ENCODE data around the gene FHDC1.

FHDC1 gene

DNA sequence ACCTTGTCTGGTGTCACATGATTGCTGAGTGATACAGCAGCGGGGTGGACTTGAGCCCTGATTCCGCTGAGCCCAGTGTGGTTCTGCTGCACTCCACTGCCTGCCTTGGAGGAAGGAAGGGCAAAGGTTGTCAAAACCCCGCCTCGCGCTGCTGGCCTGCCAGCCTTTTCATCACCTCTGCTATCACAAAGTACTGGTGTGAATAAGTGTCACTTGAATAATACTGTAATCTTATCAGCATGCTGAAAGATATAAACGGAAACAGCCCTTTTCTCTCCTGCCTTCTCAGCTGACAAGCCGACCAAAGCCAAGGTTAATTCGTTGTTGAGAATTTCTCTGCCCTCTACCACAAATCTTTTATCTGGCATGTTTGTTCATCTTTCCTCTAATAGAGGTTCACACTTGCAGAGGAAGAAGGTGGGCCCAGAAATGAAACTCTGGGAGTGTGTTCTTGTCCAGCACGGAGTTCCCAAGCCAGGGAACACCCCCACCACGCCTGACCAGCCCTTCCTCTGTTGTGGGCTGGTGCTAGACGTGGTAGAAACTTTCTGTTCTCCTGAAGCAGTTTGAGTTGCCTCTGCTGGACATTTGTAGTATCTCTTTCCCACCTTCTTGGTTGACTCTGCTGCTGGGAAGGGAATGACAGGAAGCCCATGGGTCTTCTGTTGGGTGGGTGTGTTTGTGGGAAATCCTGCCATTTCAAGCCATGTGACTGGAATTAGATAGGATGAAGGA is 21.5 kb downstream of the FHDC1 start:
- H3K9me3 Mint-ChIP-seq, result no peaks in the 10 kb centered on the region
- H3K4me1 Mint-ChIP-seq (ENCODE audit: low read depth), result no peaks in the 10 kb centered on the region
- H3K27me3 Mint-ChIP-seq (ENCODE audit: low read depth), result peaks cover 17% of the 10 kb centered on the region
- H3K27ac Mint-ChIP-seq, result no peak overlapping the region
- no peak overlapping the region for H3K4me3 Mint-ChIP-seq
- no peaks in the 10 kb centered on the region for H3K36me3 Mint-ChIP-seq (ENCODE audit: low read depth)

DNA sequence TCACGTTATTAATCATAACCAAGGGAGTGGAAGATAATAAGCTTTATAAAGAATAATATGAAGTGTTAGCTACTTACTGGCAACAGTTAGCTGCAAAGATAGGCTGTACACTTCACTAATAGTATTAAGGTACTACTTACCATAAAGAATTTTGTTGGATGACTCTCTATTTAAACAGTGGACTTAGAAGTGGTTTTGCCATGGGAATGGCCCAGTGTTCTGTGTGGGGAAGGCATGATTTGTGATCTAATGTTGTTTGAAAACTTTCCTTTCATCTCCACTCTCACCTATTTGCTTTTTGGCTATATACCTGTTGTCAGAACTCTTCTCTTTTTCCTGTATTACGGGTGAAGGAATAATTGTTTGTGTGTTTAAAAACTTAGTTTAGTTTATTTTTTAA is 23.0 kb downstream of the FHDC1 start:
- Mint-ChIP-seq H3K9me3 (no peaks in the 10 kb centered on the region), H3K27ac (no peak overlapping the region), H3K4me1 (ENCODE audit: low read depth) (no peaks in the 10 kb centered on the region), H3K4me3 (no peak overlapping the region), H3K36me3 (ENCODE audit: low read depth) (no peaks in the 10 kb centered on the region), H3K27me3 (ENCODE audit: low read depth) (peaks cover 23% of the 10 kb centered on the region)

DNA sequence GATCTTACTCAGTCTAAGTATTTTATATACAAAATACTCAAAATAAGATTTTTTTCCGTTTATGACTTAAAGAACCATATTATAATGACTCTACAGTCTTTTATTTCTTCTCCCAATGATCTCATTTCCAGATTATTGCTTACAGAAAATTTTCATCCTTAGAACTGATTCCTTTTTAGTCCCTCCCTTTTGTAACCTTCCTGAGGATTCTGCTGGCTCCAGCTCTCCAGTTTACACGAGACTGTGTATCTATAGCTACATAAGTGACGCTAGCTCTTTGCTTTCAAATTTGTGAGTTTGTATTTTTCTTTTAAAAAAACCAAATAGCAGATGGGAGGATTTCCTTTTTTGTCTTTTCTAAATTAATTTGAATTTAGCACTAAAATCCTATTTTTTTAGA is 24.0 kb downstream of the FHDC1 start:
- Mint-ChIP-seq H3K4me3 (no peak overlapping the region), H3K27me3 (ENCODE audit: low read depth) (peaks cover 23% of the 10 kb centered on the region), H3K36me3 (ENCODE audit: low read depth) (no peaks in the 10 kb centered on the region), H3K4me1 (ENCODE audit: low read depth) (no peaks in the 10 kb centered on the region), H3K9me3 (no peaks in the 10 kb centered on the region), H3K27ac (no peak overlapping the region)

GRCh38 chr4:152961014-152961772 is 25.1 kb downstream of the FHDC1 start:
- no peak overlapping the region for H3K4me3 Mint-ChIP-seq
- peaks cover 23% of the 10 kb centered on the region for H3K27me3 Mint-ChIP-seq (ENCODE audit: low read depth)
- no peaks in the 10 kb centered on the region for H3K36me3 Mint-ChIP-seq (ENCODE audit: low read depth)
- no peaks in the 10 kb centered on the region for H3K4me1 Mint-ChIP-seq (ENCODE audit: low read depth)
- H3K9me3 Mint-ChIP-seq, result no peaks in the 10 kb centered on the region
- no peak overlapping the region for H3K27ac Mint-ChIP-seq

GRCh38 chr4:152961773-152962115 is 25.6 kb downstream of the FHDC1 start:
- no peaks in the 10 kb centered on the region for H3K9me3 Mint-ChIP-seq

DNA sequence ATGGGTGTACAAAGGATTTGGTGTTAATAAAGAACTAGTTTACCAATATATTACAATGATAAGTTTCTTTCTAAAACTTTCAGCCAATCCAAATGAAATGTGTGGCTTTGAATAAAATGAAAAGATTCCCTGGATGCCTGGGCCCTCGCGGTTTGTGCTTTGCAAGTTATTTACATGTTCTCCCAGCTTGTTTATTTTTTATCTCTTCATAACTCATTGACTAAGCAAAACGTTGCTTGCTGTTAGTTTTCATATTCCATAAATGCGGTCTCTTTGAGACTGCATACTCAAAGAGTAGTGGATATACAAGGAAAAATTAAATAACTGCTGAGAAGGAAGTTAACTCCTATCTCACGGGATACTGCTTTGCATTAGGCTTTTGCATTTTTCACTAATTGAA is 26.0 kb downstream of the FHDC1 start:
- Mint-ChIP-seq H3K27ac (no peak overlapping the region), H3K36me3 (ENCODE audit: low read depth) (no peaks in the 10 kb centered on the region), H3K9me3 (no peaks in the 10 kb centered on the region), H3K27me3 (ENCODE audit: low read depth) (peaks cover 23% of the 10 kb centered on the region), H3K4me1 (ENCODE audit: low read depth) (no peaks in the 10 kb centered on the region), H3K4me3 (no peak overlapping the region)

More at GRCh38 chr4:152961773-152962115, 25.6 kb downstream of the FHDC1 start:
- H3K36me3 Mint-ChIP-seq (ENCODE audit: low read depth), result no peaks in the 10 kb centered on the region
- no peak overlapping the region for H3K27ac Mint-ChIP-seq
- no peak overlapping the region for H3K4me3 Mint-ChIP-seq
- H3K4me1 Mint-ChIP-seq (ENCODE audit: low read depth), result no peaks in the 10 kb centered on the region
- peaks cover 23% of the 10 kb centered on the region for H3K27me3 Mint-ChIP-seq (ENCODE audit: low read depth)

DNA sequence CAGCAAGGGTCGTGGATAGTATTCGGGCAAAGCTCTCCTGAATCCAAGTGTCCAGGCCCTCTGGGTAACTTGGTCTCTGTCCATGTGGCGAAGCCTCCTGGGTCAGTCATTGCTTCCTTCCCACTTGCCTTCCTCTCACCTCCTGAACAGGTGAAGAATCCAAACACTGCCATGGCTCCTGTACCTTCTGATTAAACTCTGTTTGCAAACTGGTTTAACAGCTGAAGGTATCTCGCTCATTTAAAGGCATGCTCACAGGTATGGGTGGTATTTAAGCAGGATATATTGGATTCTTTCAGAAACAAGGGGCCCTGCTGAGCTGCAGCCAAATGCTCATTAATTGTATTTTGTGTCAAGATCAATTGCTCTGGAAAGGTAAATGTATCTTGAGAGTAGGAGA is 28.2 kb downstream of the FHDC1 start:
- no peaks in the 10 kb centered on the region for H3K4me1 Mint-ChIP-seq (ENCODE audit: low read depth)
- no peaks in the 10 kb centered on the region for H3K36me3 Mint-ChIP-seq (ENCODE audit: low read depth)
- no peaks in the 10 kb centered on the region for H3K9me3 Mint-ChIP-seq
- peaks cover 12% of the 10 kb centered on the region for H3K27me3 Mint-ChIP-seq (ENCODE audit: low read depth)
- no peak overlapping the region for H3K4me3 Mint-ChIP-seq
- no peak overlapping the region for H3K27ac Mint-ChIP-seq

DNA sequence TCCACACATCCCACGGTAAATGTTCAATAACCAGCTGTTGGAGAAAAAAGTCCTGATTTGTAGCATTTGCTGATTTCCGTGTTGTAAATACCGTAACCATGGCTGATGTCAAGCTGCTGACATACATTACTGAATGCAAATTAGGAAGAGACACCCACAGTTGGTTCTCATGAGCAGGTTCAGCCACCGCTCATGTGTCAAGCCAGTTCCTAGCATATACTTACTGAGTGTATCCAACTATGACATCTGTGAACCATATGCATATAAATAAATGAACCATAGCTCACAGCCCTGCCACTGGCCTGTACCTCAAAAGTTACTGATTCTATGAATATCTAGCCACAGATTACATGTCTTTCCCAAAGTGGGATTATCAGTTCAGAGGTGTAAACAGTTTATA is 29.5 kb downstream of the FHDC1 start:
- no peaks in the 10 kb centered on the region for H3K36me3 Mint-ChIP-seq (ENCODE audit: low read depth)

DNA sequence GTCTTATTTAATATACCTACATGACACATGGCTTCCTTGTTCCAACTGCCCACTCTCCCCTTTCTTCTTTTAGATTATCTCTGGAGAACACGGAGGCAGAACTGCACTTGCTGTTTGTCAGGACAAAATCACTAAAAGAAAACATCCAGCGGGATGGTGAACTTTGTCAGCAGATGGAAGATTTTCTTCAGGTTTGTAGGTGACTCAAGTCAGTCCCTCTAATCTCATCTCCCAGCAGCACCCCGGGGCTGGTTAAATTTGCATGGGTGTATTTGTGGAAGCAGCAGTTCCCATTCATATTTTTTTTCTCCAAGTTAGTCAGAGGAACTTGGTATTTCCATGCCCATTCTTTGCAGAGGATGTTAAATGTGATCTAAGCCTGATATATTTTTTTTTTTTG is 31.8 kb downstream of the FHDC1 start:
- H3K9me3 Mint-ChIP-seq, result no peaks in the 10 kb centered on the region

More for the DNA sequence above, 29.5 kb downstream of the FHDC1 start:
- Mint-ChIP-seq H3K4me1 (ENCODE audit: low read depth) (no peaks in the 10 kb centered on the region), H3K27ac (no peak overlapping the region), H3K9me3 (no peaks in the 10 kb centered on the region), H3K4me3 (no peak overlapping the region), H3K27me3 (ENCODE audit: low read depth) (peaks cover 12% of the 10 kb centered on the region)

DNA sequence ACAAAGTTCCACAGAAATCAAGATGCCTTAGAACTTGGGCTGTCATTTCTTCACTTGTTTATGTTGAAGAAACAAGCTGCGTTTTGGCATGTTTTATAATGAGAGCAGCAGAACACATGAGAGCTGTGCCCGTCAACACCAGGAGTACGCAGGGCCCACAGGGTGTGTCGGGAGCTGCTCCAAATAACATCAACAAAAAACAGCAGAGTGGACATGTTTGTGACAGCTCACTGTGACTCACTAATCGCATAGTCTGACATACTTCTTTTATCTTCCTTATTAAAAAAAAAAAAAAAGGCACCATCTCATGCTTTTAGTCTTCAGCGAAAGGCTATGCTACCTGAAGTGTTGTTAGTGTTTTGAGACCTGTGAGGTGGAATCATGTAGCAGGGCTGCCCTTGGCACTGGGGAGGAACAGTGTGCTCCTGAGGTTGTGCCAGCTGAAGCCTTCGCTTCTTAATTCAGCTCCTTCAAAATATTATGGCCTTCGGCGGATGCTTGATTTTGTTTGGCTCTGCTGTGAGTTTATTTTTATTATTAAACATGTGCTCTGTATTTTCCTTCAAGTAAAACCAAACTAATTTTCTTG is 32.8 kb downstream of the FHDC1 start:
- Mint-ChIP-seq H3K4me3 (no peak overlapping the region), H3K36me3 (ENCODE audit: low read depth) (no peaks in the 10 kb centered on the region), H3K9me3 (no peaks in the 10 kb centered on the region), H3K27ac (no peak overlapping the region), H3K4me1 (ENCODE audit: low read depth) (no peaks in the 10 kb centered on the region), H3K27me3 (ENCODE audit: low read depth) (no peaks in the 10 kb centered on the region)

More for the DNA sequence above, 31.8 kb downstream of the FHDC1 start:
- Mint-ChIP-seq H3K4me1 (ENCODE audit: low read depth) (no peaks in the 10 kb centered on the region), H3K27me3 (ENCODE audit: low read depth) (peaks cover 5% of the 10 kb centered on the region), H3K4me3 (no peak overlapping the region), H3K36me3 (ENCODE audit: low read depth) (no peaks in the 10 kb centered on the region), H3K27ac (no peak overlapping the region)

DNA sequence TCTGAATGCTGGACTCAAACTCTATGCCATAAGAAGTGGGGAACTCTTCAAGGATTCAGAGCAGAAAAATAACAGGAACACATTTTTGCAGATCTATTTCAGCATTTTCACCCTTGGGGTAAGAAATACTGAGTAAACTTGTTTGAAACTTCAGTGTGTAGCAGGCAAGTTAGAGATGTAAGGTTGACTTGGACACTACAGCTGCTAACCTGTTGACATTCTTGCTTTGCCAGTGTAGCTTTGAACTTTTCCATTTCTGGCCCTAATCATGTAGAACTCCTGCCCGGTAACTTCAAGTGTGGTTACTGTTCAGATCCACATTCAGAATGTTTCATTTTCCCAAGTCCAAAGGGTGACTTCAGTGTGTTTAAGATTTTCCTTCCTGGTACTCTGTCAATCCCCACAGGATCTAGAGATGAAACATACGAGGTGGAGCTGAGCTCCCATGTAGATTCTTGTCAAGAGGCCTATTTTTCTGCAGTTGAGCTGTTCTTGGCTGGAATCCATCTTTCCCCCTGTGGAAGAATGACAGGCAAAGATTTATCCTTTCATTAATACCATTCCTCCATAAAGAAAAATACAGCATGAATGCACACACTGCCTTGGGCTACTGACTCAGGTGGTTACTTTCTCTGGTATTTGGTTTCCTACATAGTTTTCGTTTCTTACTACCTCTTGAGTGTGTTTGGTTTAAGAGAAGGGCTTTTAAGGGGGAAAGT is 34.1 kb downstream of the FHDC1 start:
- Mint-ChIP-seq H3K4me1 (ENCODE audit: low read depth) (no peaks in the 10 kb centered on the region), H3K27me3 (ENCODE audit: low read depth) (no peaks in the 10 kb centered on the region), H3K4me3 (no peak overlapping the region), H3K27ac (no peak overlapping the region), H3K9me3 (no peaks in the 10 kb centered on the region), H3K36me3 (ENCODE audit: low read depth) (no peaks in the 10 kb centered on the region)

GRCh38 chr4:152971053-152971452 is 34.9 kb downstream of the FHDC1 start:
- H3K9me3 Mint-ChIP-seq, result no peaks in the 10 kb centered on the region
- no peaks in the 10 kb centered on the region for H3K4me1 Mint-ChIP-seq (ENCODE audit: low read depth)
- H3K36me3 Mint-ChIP-seq (ENCODE audit: low read depth), result no peaks in the 10 kb centered on the region
- no peaks in the 10 kb centered on the region for H3K27me3 Mint-ChIP-seq (ENCODE audit: low read depth)
- H3K4me3 Mint-ChIP-seq, result no peak overlapping the region
- no peak overlapping the region for H3K27ac Mint-ChIP-seq

GRCh38 chr4:152972821-152973628 is 36.9 kb downstream of the FHDC1 start:
- H3K27ac Mint-ChIP-seq, result no peak overlapping the region
- no peaks in the 10 kb centered on the region for H3K36me3 Mint-ChIP-seq (ENCODE audit: low read depth)
- H3K4me3 Mint-ChIP-seq, result no peak overlapping the region
- no peaks in the 10 kb centered on the region for H3K9me3 Mint-ChIP-seq
- no peaks in the 10 kb centered on the region for H3K27me3 Mint-ChIP-seq (ENCODE audit: low read depth)
- no peaks in the 10 kb centered on the region for H3K4me1 Mint-ChIP-seq (ENCODE audit: low read depth)
